Aorta (tissue), 5 donors: Measurements from ENCODE around the gene IQSEC1. TPM values are rescaled to one million over a fixed set of nuclear protein-coding genes. Genes with fewer than 3 reads are reported as not detected.

Experiments used
- ATAC-seq: fragments of 200-7000 bp; cut with Tn5 transposase; one replicate; pipeline ENCODE4 v1.9.1; 2022; ENCODE audit warnings: moderate library complexity; ENCODE audit not compliant: low FRiP score
- DNase-seq, 2 donors: peaks; one replicate each; pipeline ENCODE4 v3.0.0-alpha.2; 2020
- H3K27ac ChIP-seq, 2 donors: one replicate each; pipeline ENCODE4 v1.5.1; 2013; ENCODE audit warnings: low read length in 2 of 2, mild to moderate bottlenecking in 2 of 2, moderate library complexity in 2 of 2, control low read depth in 1 of 2, inconsistent platforms in 1 of 2, low read depth in 1 of 2
- H3K27me3 ChIP-seq, 2 donors: one replicate each; pipeline ENCODE4 v1.6.1; 2013; ENCODE audit warnings: control low read depth in 1 of 2, low read length in 1 of 2, mild to moderate bottlenecking in 1 of 2, moderate library complexity in 1 of 2; ENCODE audit not compliant: insufficient read depth in 2 of 2, control insufficient read depth in 1 of 2
- H3K36me3 ChIP-seq, 2 donors: one replicate each; pipeline ENCODE4 v1.6.1; 2013; ENCODE audit warnings: control low read depth in 1 of 2, low read length in 1 of 2, mild to moderate bottlenecking in 1 of 2; ENCODE audit not compliant: insufficient read depth in 2 of 2, control insufficient read depth in 1 of 2
- H3K4me1 ChIP-seq, 2 donors: one replicate each; pipeline ENCODE4 v1.6.1; 2013; ENCODE audit warnings: low read length in 2 of 2, control low read depth in 1 of 2, mild to moderate bottlenecking in 1 of 2, moderate library complexity in 1 of 2; ENCODE audit not compliant: insufficient read depth in 2 of 2, control insufficient read depth in 1 of 2
- H3K4me3 ChIP-seq, 2 donors: one replicate each; pipeline ENCODE4 v1.5.1; 2013; ENCODE audit warnings: low read length in 2 of 2, control low read depth in 1 of 2, mild to moderate bottlenecking in 1 of 2
- H3K9me3 ChIP-seq: one replicate; pipeline ENCODE4 v1.6.1; 2013; ENCODE audit warnings: mild to moderate bottlenecking, low read length; ENCODE audit not compliant: control insufficient read depth
- WGBS, 2 donors: extraction: QIAGEN DNeasy Blood & Tissue Kit; methylation state at CpG; one replicate each; pipeline ENCODE4 v1.1.7; 2013; 5-methylcytosine and 5-hydroxymethylcytosine counted together
- intact Hi-C, 2 donors: fragments of 100-400 bp; cut with DNase I; formaldehyde crosslinking; loops; one replicate each; pipeline versions ENCODE4 v1.14.2 to v1.15.0; 2022
- polyA plus RNA-seq, 2 donors: library from polyadenylated mRNA; stranded (reverse); fragments of 200-250 nt; gene quantifications; one replicate each; pipeline ENCODE4 v1.2.3, GENCODE V29; 2013
- total RNA-seq, 2 donors: library from RNA; stranded (reverse); fragmentation: NEBNext Ultra II Directional; extraction: Animal tissue kit (Norgen Biotek cat#: 25700); gene quantifications; one replicate each; pipeline ENCODE4 v1.2.1, GENCODE V29; 2021
- donor health status: healthy with polysubstance abuse.
- donor health status: Bipolar disorder and iron deficiency.
- donor health status: DM: no; HTN: no; CAD: no.
- donor health status: DM: no; HTN: no; CAD: no.
- donor health status: DM: yes; HTN: yes; CAD: no.

Gene IQSEC1
- total and polyA plus RNA-seq, 4 donors: 12.6 to 84.7 (median 49.9) TPM

DNA sequence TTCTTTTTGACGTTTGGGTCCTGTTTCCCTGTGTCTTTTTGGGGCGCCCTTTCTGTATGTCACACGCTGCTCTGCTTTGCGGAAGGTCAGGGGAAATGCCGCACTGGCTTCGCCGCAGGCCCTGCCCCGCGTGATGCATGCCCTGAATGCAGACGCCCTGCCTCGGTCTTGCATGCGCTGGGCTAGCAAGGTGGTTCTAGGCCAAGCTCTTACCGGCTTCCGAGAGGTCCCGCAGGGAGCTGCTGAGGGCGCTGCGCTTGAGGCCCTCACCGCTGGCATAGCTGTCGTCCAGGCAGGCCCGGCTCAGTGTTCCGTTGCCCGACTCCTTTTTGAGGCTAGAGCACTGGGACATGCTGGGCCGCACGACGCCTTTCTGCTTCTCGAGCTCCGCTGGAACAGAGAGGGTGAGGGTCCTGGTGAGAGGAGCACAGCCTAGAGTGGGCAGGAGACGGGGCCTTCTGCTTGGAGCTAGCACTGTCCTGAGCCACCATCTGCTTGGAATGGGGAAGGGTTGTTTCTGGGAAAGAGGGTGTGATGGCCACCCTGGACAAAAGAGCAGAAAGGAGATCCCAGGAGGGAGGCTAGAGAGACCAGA lies 165.0 kb downstream of the IQSEC1 start:
- no peaks in the 10 kb centered on the region for H3K27me3 ChIP-seq
- peaks cover 0 to 24% of the 10 kb centered on the region in 2 donors for H3K36me3 ChIP-seq
- H3K9me3 ChIP-seq: no peaks in the 10 kb centered on the region
- 93 to 94% methylated on average over 28 of the region's 28 CpGs for WGBS, 2 donors
- DNase-seq (no peak), ATAC-seq (no peak)
- no peak overlapping the region for H3K27ac ChIP-seq
- H3K4me1 ChIP-seq: no peaks in the 10 kb centered on the region
- intact Hi-C loops: no loop called here
- H3K4me3 ChIP-seq: no peak overlapping the region

DNA sequence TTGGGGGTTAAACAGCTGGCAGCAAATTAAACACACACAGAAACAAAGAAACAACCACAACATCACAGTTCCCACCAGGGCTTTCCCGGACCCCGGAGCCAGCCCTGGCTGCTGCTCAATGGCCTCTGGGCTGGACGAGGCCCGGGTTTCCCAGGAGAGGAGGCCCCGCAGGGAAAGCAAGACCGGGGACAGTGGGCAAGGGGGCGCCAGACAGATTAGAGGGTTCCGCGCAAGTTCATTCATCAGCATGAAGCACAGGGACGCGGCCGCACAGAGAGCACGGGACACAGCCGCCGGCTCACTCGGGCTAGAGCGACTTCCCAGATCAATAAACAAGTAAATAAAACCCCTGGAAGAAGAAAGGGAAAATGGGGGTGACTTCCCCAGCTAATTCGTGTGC lies 165.5 kb downstream of the IQSEC1 start:
- ATAC-seq: no peak
- Histone ChIP-seq H3K36me3 (peaks cover 0 to 20% of the 10 kb centered on the region in 2 donors), H3K27ac (no peak overlapping the region), H3K27me3 (no peaks in the 10 kb centered on the region), H3K4me3 (no peak overlapping the region), H3K9me3 (no peaks in the 10 kb centered on the region), H3K4me1 (no peaks in the 10 kb centered on the region)
- intact Hi-C loops: no loop called here
- DNase-seq: no peak
- 85 to 87% methylated on average over 18 of the region's 18 CpGs for WGBS, 2 donors

DNA sequence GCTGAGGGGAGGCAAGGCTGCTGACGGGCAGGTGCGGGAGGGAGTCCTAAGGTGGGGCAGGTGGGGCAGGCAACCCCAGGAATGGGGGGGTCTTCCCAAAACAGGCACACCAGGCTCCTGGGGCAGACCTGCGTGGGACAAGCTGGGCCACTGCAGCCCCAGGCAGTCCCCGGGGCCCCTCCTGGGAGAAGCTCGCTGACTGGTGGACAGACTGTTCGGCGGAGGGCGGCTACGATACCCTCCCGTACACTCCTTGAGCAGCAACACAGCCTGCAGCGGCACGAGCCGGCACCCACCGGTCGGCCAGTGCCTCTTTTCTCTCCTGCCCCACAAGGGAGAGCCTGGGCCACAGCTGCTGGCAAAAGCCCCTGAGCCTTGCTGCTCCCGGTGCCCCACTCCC lies 165.9 kb downstream of the IQSEC1 start:
- Histone ChIP-seq H3K9me3 (no peaks in the 10 kb centered on the region), H3K4me1 (no peaks in the 10 kb centered on the region), H3K36me3 (peaks cover 0 to 20% of the 10 kb centered on the region in 2 donors), H3K4me3 (no peak overlapping the region), H3K27ac (no peak overlapping the region), H3K27me3 (no peaks in the 10 kb centered on the region)
- 85 to 87% methylated on average over 16 of the region's 16 CpGs for WGBS, 2 donors
- intact Hi-C loops: no loop called here
- ATAC-seq: no peak
- no peak for DNase-seq

DNA sequence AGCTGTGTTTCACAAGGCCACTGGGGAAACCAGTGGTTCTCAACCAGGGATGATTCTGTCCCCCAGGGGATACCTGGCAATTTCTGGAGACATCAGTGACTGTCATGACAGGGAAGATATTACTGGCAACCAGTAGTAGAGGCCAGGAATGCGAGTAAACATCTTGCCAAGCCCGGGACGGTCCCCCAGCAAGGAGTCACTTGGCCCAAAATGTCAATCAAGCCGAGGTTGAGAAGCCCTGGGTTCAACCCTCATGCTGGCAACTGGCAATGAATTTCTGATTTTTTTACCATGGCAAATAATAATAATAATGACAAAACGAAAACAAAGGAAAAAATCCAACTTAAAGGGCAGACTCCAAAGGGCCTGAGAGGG lies 166.3 kb downstream of the IQSEC1 start:
- intact Hi-C loops: no loop called here
- 29 to 37% methylated on average over 5 of the region's 5 CpGs for WGBS, 2 donors
- no peaks in the 10 kb centered on the region for H3K27me3 ChIP-seq

DNA sequence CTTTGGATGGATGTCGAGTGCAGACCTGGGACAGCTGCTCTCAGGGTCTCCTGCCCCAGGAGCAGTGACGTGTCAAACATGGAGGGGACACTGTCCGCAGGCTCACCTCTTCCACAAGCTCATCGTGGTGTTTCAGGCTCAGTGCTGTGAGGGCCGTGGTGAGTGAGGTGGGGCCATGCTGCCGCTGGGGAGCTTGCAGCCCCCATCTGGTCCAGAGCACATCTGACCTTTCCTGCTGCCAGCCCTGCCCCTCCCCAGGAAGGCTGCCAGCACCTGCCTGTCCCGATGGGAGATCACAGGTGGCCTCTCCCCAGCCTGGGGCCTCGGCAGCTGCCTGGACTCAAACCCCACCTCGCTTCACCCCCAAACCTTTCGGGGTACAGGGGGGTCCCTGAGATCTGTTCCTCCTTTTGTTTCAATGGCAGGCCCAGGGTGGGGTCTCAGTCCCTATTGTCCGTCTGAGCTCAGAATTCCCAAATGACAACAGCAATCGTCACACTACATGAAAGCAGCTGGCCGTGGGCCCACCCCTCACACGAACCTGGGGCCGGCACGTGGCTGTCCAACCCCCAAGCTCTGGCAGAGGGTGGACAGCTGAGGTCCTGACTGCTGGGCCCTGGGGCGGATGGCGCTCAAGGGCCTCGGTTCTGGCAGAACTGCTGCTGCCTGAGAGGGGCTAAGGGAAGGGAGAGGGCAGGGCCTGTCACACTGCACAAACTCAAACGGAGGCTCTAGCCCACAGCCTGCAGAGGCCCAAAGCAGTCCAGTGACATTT lies 166.9 kb downstream of the IQSEC1 start:
- intact Hi-C loops: no loop called here
- no peak for ATAC-seq
- WGBS, 2 donors: 72 to 80% methylated on average over 20 of the region's 20 CpGs

More for the DNA sequence above, 166.3 kb downstream of the IQSEC1 start:
- DNase-seq (no peak), ATAC-seq (no peak)
- Histone ChIP-seq H3K9me3 (no peaks in the 10 kb centered on the region), H3K4me3 (no peak overlapping the region), H3K36me3 (peaks cover 0 to 20% of the 10 kb centered on the region in 2 donors), H3K4me1 (no peaks in the 10 kb centered on the region), H3K27ac (no peak overlapping the region)

DNA sequence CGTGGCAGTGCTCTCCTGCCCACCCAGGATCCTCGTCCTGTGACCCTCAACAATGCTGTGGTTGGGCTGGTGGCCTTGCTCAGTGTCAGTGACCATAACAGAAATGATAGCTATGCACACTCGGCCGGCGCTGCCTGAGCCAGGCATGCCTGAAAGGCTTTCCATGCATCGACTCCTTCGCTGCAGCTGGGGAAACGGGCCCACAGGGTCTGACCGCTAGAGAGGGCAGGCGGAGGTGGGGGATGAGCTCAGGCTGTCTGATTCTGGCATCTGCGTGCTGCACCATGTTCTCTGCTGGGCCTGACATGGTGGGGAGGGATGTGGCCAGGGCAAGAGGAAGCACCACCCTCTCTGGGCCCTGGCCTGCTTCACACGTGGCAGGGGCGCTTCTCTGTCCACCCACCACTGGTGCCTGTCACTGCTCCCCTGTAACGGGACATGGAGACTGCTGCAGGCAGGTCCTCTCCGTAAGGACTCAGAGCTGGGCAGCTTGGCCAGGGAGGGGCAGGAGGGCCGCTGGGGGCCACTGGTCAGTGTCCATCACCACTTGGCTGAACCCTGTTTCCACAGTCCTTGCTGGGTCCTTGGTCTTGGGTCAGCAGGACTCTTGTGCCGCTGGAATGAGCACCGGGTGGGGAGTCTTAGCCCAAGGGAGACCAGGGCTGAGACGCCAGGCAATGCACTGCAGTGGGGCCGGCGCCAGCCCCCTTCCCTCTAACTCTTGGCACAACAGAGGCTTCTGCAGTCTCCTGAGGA lies 167.7 kb downstream of the IQSEC1 start:
- Histone ChIP-seq H3K27me3 (no peaks in the 10 kb centered on the region), H3K36me3 (peaks cover 0 to 24% of the 10 kb centered on the region in 2 donors), H3K4me1 (no peaks in the 10 kb centered on the region), H3K9me3 (no peaks in the 10 kb centered on the region), H3K27ac (no peak overlapping the region), H3K4me3 (no peak overlapping the region)
- no peak for DNase-seq
- intact Hi-C loops: no loop called here
- WGBS, 2 donors: 82 to 83% methylated on average over 21 of the region's 21 CpGs
- no peak for ATAC-seq

More for the DNA sequence above, 166.9 kb downstream of the IQSEC1 start:
- Histone ChIP-seq H3K27me3 (no peaks in the 10 kb centered on the region), H3K4me3 (no peak overlapping the region), H3K36me3 (peaks cover 0 to 20% of the 10 kb centered on the region in 2 donors), H3K9me3 (no peaks in the 10 kb centered on the region), H3K27ac (no peak overlapping the region), H3K4me1 (no peaks in the 10 kb centered on the region)
- no peak for DNase-seq

DNA sequence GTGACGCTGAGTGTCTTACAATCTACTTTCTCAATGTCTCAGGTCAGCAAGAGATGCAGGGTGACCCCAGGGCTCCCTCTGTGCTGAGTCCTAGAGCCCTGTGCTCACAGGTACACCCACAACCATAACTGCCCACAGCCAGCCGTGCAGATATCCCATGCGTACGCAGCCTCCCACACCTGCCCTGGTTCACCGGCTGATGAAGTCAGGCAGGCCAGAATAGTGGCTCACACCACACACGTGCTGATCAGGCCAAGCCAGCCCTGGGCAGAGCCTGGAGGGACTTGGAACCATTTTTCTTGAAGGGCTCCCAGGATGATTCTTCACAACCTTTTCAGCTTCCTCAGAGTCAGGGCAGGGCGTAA lies 168.3 kb downstream of the IQSEC1 start:
- Histone ChIP-seq H3K4me1 (no peaks in the 10 kb centered on the region), H3K27ac (no peak overlapping the region), H3K9me3 (no peaks in the 10 kb centered on the region), H3K4me3 (no peak overlapping the region), H3K27me3 (no peaks in the 10 kb centered on the region), H3K36me3 (peaks cover 0 to 22% of the 10 kb centered on the region in 2 donors)
- DNase-seq: no peak
- WGBS, 2 donors: 78 to 82% methylated on average over 7 of the region's 7 CpGs
- intact Hi-C loops: loop anchor here in 1 of 2 donors (5.0 kb wide), 1 partner anchor 77 kb away; no protein-coding TSS in a partner anchor
- ATAC-seq: no peak

DNA sequence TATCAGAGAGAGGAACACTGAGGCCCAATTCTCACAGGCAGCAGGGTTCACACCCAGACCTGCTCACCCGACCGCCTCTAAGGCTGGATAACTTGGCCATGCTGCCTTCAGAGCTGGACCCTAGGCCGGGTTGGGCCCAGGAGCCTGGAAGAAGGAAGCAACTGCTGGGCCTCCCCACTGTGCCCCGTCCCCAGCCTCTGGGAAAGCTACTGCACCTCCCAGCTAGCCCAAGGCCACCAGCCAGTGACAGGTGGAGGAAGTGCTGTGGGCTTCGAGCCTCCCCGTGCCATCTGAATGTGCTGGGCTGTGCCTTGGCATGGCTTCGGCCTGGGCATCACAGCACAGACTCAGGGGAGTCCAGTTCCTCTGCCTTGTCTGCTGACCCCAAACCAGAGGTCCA lies 169.3 kb downstream of the IQSEC1 start:
- DNase-seq (no peak), ATAC-seq (no peak)
- H3K27ac ChIP-seq: no peak overlapping the region
- 93 to 95% methylated on average over 7 of the region's 7 CpGs for WGBS, 2 donors
- no peaks in the 10 kb centered on the region for H3K9me3 ChIP-seq
- intact Hi-C loops: loop anchor here in 1 of 2 donors (5.0 kb wide), 1 partner anchor 78 kb away; no protein-coding TSS in a partner anchor
- H3K36me3 ChIP-seq: peaks cover 0 to 18% of the 10 kb centered on the region in 2 donors
- no peaks in the 10 kb centered on the region for H3K27me3 ChIP-seq
- no peak overlapping the region for H3K4me3 ChIP-seq
- no peaks in the 10 kb centered on the region for H3K4me1 ChIP-seq
